ENCODE data around the gene SRP9.
"Not testable (repeated sequence)": the region's sequence is repeated elsewhere in the genome, so short reads cannot be mapped to it uniquely, and the experiment has no call there.

SRP9 gene

GRCh38 chr1:225778337-225778669 lies 677 bp downstream of the SRP9 start:
- DNase-seq: no peak

DNA sequence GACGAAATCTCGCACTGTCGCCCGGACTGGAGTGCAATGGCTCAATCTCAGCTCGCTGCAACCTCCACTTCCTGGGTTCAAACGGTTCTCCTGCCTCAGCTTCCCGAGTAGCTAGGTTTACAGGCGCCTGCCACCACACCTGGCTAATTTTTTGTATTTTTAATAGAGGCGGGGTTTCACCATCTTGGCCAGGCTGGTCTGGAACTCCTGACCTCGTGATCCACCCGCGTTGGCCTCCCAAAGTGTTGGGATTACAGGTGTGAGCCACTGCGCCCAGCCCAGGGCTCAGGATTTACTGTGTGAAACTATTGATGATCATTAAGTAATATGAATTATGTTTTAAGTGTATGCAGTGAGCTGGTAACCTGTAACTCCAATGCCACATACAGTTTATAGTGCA lies 1.5 kb downstream of the SRP9 start:
- DNase-seq: not testable (repeated sequence)

DNA sequence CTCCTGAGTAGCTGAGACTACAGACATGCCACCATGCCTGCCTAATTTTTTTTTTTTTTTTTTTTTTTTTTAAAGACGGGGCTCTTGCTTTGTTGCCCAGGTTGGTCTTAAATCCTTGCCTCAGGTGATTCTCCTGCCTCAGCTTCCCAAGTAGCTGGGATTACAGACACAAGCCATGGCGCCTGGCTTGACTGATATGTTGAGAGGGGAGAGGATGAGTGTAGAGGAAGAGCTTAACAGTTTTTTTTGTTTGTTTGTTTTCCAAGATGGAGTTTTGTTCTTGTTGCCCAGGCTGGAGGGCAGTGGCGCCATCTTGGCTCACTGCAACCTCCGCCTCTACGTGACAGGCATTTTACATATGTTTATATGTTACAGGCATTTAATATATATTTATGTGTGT lies 2.5 kb downstream of the SRP9 start:
- no peak for DNase-seq

GRCh38 chr1:225780630-225781029 lies 3.0 kb downstream of the SRP9 start:
- DNase-seq: no peak

- not testable (repeated sequence) for DNase-seq
These were observed 11.5 kb downstream of the SRP9 start for GRCh38 chr1:225789142-225789541.

DNA sequence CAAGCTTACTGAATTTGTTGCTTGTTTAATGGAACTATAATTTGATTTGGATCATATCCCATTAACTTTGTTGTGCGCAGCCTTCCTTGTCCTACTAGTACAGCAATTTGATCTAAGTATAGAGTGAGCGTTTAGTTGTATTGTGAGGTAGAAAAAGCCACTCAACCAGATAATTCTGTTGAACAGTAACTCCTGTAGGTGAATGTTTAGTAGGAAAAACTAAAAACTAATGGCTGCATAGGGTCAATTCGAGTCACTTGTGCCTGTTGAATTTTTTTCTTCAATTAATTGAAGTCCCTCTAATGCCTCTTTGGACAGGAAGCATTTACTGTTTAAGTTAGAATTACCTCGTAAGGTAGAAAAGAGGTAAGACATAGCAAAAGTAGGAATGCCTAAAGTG lies 17.3 kb downstream of the SRP9 start:
- no peak for DNase-seq

- not testable (repeated sequence) for DNase-seq
These were observed 18.5 kb downstream of the SRP9 start for GRCh38 chr1:225796097-225796496.

DNA sequence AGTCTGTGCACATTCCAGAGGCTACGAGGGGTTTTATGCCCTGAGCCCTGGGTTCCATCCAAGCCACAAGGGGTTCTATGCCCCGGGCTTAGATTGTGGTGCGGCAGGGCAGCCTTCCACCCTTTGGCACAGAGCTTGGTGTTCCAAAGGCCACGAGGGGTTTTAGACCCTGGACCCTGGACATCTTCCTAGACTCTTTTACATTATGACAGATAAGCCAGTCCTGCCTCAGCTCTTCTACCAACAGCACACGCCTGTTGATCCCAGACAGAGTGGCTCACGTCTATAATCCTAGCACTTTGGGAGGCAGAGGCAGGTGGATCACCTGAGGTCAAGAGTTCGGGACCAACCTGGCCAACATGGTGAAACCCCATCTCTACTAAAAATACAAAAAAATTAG lies 23.5 kb downstream of the SRP9 start:
- DNase-seq: not testable (repeated sequence)

- no peak for DNase-seq
These were observed 28.6 kb downstream of the SRP9 start for GRCh38 chr1:225806249-225806648.

GRCh38 chr1:225806736-225807135 lies 29.1 kb downstream of the SRP9 start:
- DNase-seq: not testable (repeated sequence)

GRCh38 chr1:225808136-225808535 lies 30.5 kb downstream of the SRP9 start:
- DNase-seq: no peak

GRCh38 chr1:225809842-225810578 lies 32.4 kb downstream of the SRP9 start, which contains the start of gene EPHX1:
Gene EPHX1 (plus strand): TSS chr1:225810124. CDS start chr1:225828730, 18,606 bp downstream.
- DNase-seq: peak; percentile 77

GRCh38 chr1:225810579-225811538 lies 33.2 kb downstream of the SRP9 start:
- DNase-seq: peak; percentile 35

DNA sequence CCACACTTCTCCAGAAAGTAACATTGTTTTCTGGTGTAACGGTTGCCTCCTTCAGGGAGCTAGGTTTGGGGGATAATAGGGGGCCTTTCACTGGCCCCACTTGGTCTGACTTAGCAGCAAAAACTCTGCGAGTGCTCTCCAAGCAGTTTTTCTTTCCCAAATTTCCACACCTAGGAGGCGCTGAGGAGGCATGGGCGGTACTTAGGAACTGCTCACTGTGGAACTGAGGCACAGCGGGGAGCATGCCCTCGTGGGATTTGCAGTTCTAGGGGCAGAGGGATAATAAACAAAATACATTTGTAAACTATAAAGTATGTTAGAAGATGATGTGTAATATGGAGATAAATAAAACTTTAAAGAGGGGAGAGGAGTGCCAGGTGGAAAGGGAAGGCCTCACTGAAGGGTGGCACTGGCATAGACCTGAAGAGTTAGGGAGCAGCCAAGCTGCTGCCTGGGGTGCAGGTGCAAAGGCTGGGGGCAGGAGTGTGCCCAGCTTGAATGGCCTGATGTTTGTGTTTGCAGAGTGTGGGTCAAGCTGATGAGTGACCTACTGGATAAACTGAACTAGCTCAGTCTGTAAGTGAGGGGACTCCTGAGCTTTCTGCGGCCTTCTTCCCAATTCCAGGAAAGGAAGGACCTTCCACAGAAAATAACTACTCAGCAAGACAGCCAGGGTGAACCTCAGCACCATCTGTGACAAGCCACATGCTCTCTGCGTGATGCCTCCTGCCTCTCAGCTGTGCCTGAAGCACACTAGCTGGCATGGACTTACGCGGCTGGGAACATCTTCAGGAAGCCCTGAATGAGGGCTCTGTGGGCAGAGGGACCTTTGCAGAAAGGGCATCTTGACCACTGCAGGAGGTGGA lies 34.2 kb downstream of the SRP9 start:
- DNase-seq: no peak

GRCh38 chr1:225812488-225813213 lies 35.0 kb downstream of the SRP9 start:
- DNase-seq: no peak

DNA sequence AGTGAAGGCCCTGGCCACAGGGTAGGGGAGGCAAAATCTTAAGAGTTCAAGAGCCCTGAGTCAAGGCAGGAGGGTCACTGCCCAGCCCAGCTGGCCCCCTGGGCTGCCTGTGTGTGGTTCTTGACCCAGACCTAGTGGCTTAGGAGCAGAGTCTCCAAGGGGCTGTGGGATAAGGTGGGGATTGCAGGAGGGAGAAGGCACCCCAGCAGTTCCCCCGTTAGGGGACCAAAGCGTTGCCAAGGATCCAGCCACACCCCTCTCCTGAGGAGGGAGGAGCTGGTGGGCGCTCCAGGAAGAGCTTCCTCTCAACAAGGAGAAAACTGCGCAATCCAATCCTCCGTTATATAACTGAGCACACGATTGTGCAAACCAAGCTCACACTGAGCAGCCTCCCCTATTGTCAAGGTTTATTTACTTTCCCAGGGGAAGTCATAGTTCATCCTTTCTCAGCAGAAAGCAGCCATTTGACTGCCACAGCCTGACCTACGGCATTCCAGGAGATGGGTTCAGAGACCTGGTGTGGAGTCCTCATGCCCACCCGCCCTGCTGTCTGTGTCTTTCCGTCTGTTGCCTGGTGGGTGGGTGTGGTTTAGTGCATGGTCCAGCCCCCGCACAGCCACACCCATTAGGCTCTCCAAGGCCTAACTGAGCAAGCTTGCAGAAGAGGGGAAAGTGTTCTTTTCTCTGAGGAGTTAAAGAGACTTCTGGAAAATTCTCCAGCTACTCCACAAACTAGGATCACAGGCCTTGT lies 35.8 kb downstream of the SRP9 start:
- peak; percentile 75 for DNase-seq

- DNase-seq: no peak
These were observed 36.8 kb downstream of the SRP9 start for GRCh38 chr1:225814381-225814780.

GRCh38 chr1:225815090-225815489 lies 37.5 kb downstream of the SRP9 start:
- not testable (repeated sequence) for DNase-seq

DNA sequence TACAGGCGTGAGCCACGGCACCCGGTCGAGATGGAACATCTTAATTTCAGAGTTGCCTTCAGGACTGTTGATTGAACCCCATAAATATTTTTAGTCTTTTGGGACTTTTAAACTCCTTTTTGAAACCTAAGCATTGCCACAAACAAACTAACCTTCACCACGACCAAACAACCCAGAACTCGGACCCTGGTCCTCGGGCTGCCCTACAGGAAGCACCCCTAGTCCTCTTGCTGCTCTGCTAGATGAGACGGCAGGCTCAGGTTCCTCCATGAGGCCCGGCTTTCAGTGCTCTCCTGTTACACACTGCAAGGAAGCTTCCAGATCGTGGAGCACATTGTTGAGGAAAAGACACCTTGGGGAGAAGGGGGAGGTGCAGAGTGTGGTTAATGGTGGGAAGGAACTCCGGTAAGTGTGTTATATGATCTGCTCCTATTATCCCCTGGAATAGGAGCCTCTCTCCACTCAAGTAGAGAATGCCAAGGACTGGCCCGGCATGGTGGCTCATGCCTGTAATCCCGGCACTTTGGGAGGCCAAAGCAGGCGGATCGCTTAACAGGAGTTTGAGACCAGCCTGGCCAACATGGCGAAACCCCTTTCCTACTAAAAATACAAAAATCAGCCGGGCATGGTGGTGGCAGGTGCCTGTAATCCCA lies 38.0 kb downstream of the SRP9 start:
- peak; percentile 47 for DNase-seq

DNA sequence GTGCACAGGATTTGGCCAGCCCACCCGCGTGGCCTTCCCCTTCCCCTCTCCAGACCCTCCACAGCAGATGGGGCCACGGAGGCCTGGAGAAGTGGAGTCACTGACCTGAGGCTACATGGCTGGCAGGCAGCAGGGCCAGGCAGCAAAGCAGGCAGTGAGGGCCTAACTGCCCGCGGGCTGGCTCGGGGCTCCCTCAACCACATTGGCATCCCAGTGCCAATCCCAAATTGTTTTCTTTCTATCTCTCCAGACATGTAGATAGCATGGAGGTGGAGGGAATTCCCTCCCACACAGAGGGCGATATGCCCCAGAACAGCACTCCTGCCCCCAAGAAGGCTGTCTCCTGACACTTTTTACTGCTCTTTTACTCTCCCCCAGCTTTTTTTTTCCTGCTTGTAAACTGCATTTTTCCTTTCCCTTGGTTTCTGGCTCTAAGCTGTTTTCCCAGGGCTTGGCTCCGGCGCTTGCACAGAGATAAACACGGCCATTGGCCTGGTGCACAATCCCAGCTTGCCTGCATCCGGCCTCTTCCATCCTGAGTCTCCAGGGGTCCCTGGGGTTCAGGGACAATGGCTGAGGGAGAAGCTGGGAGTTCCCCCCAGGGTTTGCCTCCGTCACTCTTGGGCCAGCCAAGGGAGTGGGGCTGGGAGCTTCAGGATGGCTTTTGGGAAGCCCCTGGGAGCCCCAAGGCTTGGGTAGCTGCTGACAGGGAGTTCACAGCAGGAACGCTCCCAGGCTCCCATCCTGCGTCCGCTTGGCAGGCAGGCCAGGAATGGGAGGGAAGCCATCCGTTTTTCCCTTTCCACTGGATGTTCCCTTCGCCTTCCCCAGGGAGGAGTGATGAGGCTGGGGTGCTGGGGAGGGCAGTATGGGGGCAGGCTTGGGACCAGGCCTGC lies 39.3 kb downstream of the SRP9 start:
- DNase-seq: no peak

Measured in NCI-H510A (cell line).